Parathyroid adenoma (tissue), 2 donors: ENCODE measurements around the gene HIPK4.
"Not testable (repeated sequence)": the region's sequence is repeated elsewhere in the genome, so short reads cannot be mapped to it uniquely, and the experiment has no call there.

Source experiments
- H2AFZ ChIP-seq: fragments of 300-600 bp; sonication (generic); one replicate; pipeline ENCODE4 v1.7.0; 2017; ENCODE audit warnings: antibody characterized with exemption, mild to moderate bottlenecking
- H3K27ac ChIP-seq: fragments of 300-600 bp; sonication (generic); one replicate; pipeline ENCODE4 v1.7.0; 2017
- H3K27me3 ChIP-seq: fragments of 300-600 bp; sonication (generic); one replicate; pipeline ENCODE4 v1.7.0; 2017; ENCODE audit warnings: low read length; ENCODE audit not compliant: control insufficient read depth, insufficient read depth
- H3K36me3 ChIP-seq: fragments of 300-600 bp; sonication (generic); one replicate; pipeline ENCODE4 v1.7.0; 2017; ENCODE audit warnings: low read length; ENCODE audit not compliant: control insufficient read depth, insufficient read depth
- H3K4me1 ChIP-seq: fragments of 300-600 bp; sonication (generic); one replicate; pipeline ENCODE4 v1.7.0; 2017; ENCODE audit warnings: control low read depth
- H3K4me2 ChIP-seq: fragments of 300-600 bp; sonication (generic); one replicate; pipeline ENCODE4 v1.7.0; 2017; ENCODE audit warnings: low read length
- H3K4me3 ChIP-seq: fragments of 300-600 bp; sonication (generic); one replicate; pipeline ENCODE4 v1.7.0; 2017; ENCODE audit warnings: low read depth, low read length
- H3K79me2 ChIP-seq: fragments of 300-600 bp; sonication (generic); one replicate; pipeline ENCODE4 v1.7.0; 2017; ENCODE audit warnings: control low read depth
- H3K9ac ChIP-seq: fragments of 300-600 bp; sonication (generic); one replicate; pipeline ENCODE4 v1.7.0; 2017; ENCODE audit warnings: mild to moderate bottlenecking
- H3K9me3 ChIP-seq: fragments of 300-600 bp; sonication (generic); one replicate; pipeline ENCODE4 v1.7.0; 2017; ENCODE audit warnings: low read length; ENCODE audit not compliant: control insufficient read depth
- CTCF ChIP-seq: fragments of 300-600 bp; sonication (generic); IDR thresholded peaks from one replicate; pipeline ENCODE4 v1.7.0; 2017; ENCODE audit warnings: antibody characterized with exemption, mild to moderate bottlenecking
- donor health status: primary hyperparathyroidism.

The HIPK4 gene

GRCh38 chr19:40412866-40413265 is 22.9 kb upstream of the HIPK4 start:
- no peaks in the 10 kb centered on the region for H3K9me3 ChIP-seq
- no peak overlapping the region for H3K4me3 ChIP-seq
- H2AFZ ChIP-seq: no peak overlapping the region
- H3K27me3 ChIP-seq: no peaks in the 10 kb centered on the region
- H3K36me3 ChIP-seq: no peaks in the 10 kb centered on the region
- TF ChIP-seq CTCF: no peak
- H3K4me1 ChIP-seq: peaks cover 45% of the 10 kb centered on the region
- H3K27ac ChIP-seq: peak overlapping the region; percentile 30
- H3K4me2 ChIP-seq: no peak overlapping the region
- no peak overlapping the region for H3K9ac ChIP-seq
- no peaks in the 10 kb centered on the region for H3K79me2 ChIP-seq

- peak overlapping the region; percentile 68 for H3K27ac ChIP-seq
- no peak overlapping the region for H3K9ac ChIP-seq
- no peaks in the 10 kb centered on the region for H3K79me2 ChIP-seq
- H3K36me3 ChIP-seq: no peaks in the 10 kb centered on the region
- H3K4me2 ChIP-seq: peak overlapping the region; percentile 41
- no peaks in the 10 kb centered on the region for H3K27me3 ChIP-seq
- TF ChIP-seq CTCF: no peak
- peaks cover 37% of the 10 kb centered on the region for H3K4me1 ChIP-seq
- H2AFZ ChIP-seq: peak overlapping the region; percentile 88
- H3K4me3 ChIP-seq: peak overlapping the region; percentile 20
- H3K9me3 ChIP-seq: no peaks in the 10 kb centered on the region
Measured at GRCh38 chr19:40411958-40412499, 22.0 kb upstream of the HIPK4 start.

- Histone ChIP-seq H2AFZ (peak overlapping the region; percentile 88), H3K27me3 (no peaks in the 10 kb centered on the region), H3K4me3 (peak overlapping the region; percentile 20), H3K4me1 (peaks cover 30% of the 10 kb centered on the region), H3K36me3 (no peaks in the 10 kb centered on the region), H3K79me2 (no peaks in the 10 kb centered on the region), H3K9me3 (no peaks in the 10 kb centered on the region), H3K9ac (no peak overlapping the region), H3K4me2 (peak overlapping the region; percentile 41), H3K27ac (peak overlapping the region; percentile 68)
- no peak for TF ChIP-seq CTCF
Measured at GRCh38 chr19:40411125-40411842, 21.3 kb upstream of the HIPK4 start.

- Histone ChIP-seq H3K4me2 (no peak overlapping the region), H3K4me1 (peaks cover 19% of the 10 kb centered on the region), H3K4me3 (no peak overlapping the region), H3K27ac (no peak overlapping the region), H3K36me3 (no peaks in the 10 kb centered on the region), H3K9me3 (no peaks in the 10 kb centered on the region), H3K79me2 (no peaks in the 10 kb centered on the region), H3K27me3 (no peaks in the 10 kb centered on the region), H2AFZ (no peak overlapping the region), H3K9ac (no peak overlapping the region)
- TF ChIP-seq CTCF: no peak
Measured at GRCh38 chr19:40410030-40410389, 20.0 kb upstream of the HIPK4 start.

- not testable (repeated sequence) for H2AFZ ChIP-seq, H3K36me3 ChIP-seq, H3K79me2 ChIP-seq, H3K4me2 ChIP-seq, H3K9me3 ChIP-seq, H3K27ac ChIP-seq, H3K9ac ChIP-seq, H3K27me3 ChIP-seq, H3K4me3 ChIP-seq
- peaks cover 12% of the 10 kb centered on the region for H3K4me1 ChIP-seq
Measured at GRCh38 chr19:40408598-40408925, 18.6 kb upstream of the HIPK4 start.
